Central memory CD8-positive, alpha-beta T cell (primary cell): Measurements from ENCODE around the gene KLKB1.

ENCODE experiments used
- ATAC-seq: fragments of 150-1000 bp; cut with Tn5 transposase; replicated peaks from 2 replicates; pipeline ENCODE4 v1.10.0; 2022; ENCODE audit warnings: mild to moderate bottlenecking, moderate FRiP score, moderate number of reproducible peaks; ENCODE audit not compliant: poor library complexity, severe bottlenecking; ENCODE audit errors: extremely low read depth
- DNase-seq, 2 donors: peaks; one replicate each; pipeline ENCODE4 v3.0.0; 2021; ENCODE audit warnings: low spot score in 2 of 2
- H3K27ac Mint-ChIP-seq: one replicate; pipeline ENCODE4 v1.8.0; 2022; ENCODE audit warnings: low read depth, mild to moderate bottlenecking, moderate library complexity, mixed read lengths
- H3K27me3 Mint-ChIP-seq: one replicate; pipeline ENCODE4 v1.8.0; 2022; ENCODE audit warnings: mixed read lengths
- H3K36me3 Mint-ChIP-seq: one replicate; pipeline ENCODE4 v1.8.0; 2022; ENCODE audit warnings: mild to moderate bottlenecking, moderate library complexity, mixed read lengths; ENCODE audit not compliant: insufficient read depth
- H3K4me1 Mint-ChIP-seq: one replicate; pipeline ENCODE4 v1.8.0; 2022; ENCODE audit warnings: mixed read lengths
- H3K4me3 Mint-ChIP-seq: one replicate; pipeline ENCODE4 v1.8.0; 2022; ENCODE audit warnings: mild to moderate bottlenecking, moderate library complexity, mixed read lengths
- H3K9me3 Mint-ChIP-seq: one replicate; pipeline ENCODE4 v1.8.0; 2022; ENCODE audit warnings: mixed read lengths

KLKB1 gene

DNA sequence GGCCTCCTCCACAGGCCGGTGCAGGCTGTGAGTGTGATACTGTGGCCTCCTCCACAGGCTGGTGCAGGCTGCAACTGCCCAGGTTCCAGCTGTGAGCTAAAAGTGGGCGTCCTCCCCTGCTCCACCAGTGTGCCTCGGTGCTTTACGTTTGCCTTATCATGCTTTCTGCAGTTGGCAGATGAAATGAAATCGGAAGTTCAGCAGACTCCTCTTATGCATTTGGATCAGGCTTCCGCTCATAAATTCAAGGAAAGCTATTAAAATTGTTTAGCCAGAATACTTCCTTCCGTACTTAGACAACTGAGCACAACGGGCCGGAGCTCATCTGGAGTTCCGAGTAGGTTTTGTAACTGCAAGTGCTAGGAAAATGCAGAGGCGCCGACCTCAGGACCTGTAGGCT lies 23.9 kb upstream of the KLKB1 start:
- DNase-seq (no peak), ATAC-seq (no peak)
- Mint-ChIP-seq H3K36me3 (peaks cover 6% of the 10 kb centered on the region), H3K27me3 (no peaks in the 10 kb centered on the region), H3K4me3 (no peak overlapping the region), H3K9me3 (no peaks in the 10 kb centered on the region), H3K4me1 (peaks cover 17% of the 10 kb centered on the region), H3K27ac (peak overlapping the region; percentile 58)

DNA sequence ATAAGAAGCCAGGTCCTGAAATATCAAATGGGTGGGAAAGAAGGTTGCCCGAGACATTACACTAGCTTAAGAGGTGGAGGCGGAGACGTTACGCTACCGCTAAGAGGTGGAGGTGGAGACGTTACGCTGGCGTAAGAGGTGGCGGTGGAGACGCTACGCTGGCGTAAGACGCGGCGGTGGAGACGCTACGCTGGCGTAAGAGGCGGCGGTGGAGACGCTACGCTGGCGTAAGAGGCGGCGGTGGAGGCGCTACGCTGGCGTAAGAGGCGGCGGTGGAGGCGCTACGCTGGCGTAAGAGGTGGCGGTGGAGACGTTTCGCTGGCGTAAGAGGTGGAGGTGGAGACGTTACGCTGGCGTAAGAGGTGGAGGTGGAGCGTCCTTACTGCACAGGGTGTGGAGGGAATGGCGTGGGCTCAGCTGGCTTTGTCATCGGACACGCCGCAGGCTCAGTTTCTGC lies 23.2 kb upstream of the KLKB1 start:
- peaks cover 17% of the 10 kb centered on the region for H3K4me1 Mint-ChIP-seq
- peak overlapping the region; percentile 52 for H3K4me3 Mint-ChIP-seq
- H3K36me3 Mint-ChIP-seq: peaks cover 6% of the 10 kb centered on the region
- peak in 1 of 2 donors; percentile 76 for DNase-seq
- H3K9me3 Mint-ChIP-seq: no peaks in the 10 kb centered on the region
- peak; percentile 77 for ATAC-seq
- H3K27me3 Mint-ChIP-seq: no peaks in the 10 kb centered on the region
- H3K27ac Mint-ChIP-seq: peak overlapping the region; percentile 58

DNA sequence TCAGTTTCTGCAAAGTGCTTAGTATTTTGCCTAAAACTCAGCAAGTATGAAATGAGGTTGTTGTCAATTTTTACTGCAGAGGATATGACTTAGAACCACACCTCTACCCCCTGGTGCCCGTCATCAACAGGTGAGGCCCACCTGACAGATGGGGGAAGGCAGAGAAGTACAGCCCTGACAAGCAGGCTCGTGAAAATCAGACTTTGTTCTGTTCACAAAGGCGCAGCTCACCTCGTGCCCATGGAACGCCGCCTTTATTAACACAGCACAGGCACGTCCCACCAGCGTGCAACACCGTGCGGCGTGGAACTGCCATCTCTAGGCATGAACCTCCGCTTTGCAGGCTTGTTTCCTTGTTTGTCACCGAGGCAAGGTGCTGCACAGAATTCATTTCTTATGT lies 22.6 kb upstream of the KLKB1 start:
- peaks cover 17% of the 10 kb centered on the region for H3K4me1 Mint-ChIP-seq
- no peaks in the 10 kb centered on the region for H3K27me3 Mint-ChIP-seq
- peaks cover 7% of the 10 kb centered on the region for H3K36me3 Mint-ChIP-seq
- peak overlapping the region; percentile 58 for H3K27ac Mint-ChIP-seq
- H3K9me3 Mint-ChIP-seq: peaks cover 4% of the 10 kb centered on the region
- DNase-seq (no peak), ATAC-seq (no peak)
- H3K4me3 Mint-ChIP-seq: peak overlapping the region; percentile 52

DNA sequence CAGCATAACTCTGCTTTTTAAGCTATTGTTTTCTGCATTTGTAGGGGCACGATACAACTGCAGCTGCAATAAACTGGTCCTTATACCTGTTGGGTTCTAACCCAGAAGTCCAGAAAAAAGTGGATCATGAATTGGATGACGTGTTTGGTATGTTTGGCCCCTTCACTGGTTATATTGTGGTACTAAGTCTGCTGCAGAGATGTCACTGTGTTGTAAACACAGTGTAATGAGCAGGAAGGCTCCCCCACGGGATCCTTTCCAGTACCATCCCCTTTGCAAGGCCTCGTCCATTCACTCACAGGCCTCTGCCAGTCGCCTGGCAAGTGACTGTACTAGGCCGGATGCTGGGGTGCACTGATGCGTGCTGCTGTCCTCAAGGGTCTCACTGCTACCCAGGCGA lies 22.2 kb upstream of the KLKB1 start:
- Mint-ChIP-seq H3K4me3 (no peak overlapping the region), H3K27me3 (no peaks in the 10 kb centered on the region)

DNA sequence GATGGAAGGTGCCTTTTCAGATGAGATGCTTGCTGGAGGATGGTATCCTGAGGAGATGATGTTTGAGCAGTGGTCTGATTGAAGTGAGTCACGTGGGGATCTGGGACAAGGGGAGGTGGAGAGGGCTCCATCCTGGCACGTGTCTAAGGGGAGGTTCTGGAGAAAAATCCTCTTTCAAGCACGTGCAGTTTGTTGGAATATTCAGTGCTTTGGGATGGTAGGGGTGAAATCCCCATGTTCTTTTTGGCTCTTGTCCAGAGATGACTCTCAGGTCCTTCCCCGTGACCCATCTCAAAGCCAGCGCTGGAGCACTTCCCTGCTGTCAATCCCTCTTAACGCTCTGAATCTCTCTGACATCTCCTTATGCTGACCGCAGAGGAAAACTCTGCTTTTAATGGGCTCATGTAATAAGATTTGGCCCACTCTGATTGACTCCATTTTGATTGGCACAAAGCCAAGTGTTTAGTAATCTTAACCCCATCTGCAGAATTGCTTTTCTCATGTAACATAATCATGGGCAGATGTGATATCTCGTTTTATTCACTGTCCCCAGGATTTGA lies 10.8 kb upstream of the KLKB1 start:
- Mint-ChIP-seq H3K9me3 (no peaks in the 10 kb centered on the region), H3K27ac (no peak overlapping the region), H3K4me3 (no peak overlapping the region), H3K27me3 (peaks cover 9% of the 10 kb centered on the region), H3K4me1 (no peaks in the 10 kb centered on the region), H3K36me3 (peaks cover 2% of the 10 kb centered on the region)
- DNase-seq (no peak), ATAC-seq (no peak)

More for the DNA sequence above, 22.2 kb upstream of the KLKB1 start:
- no peak for DNase-seq
- no peak for ATAC-seq
- H3K9me3 Mint-ChIP-seq: peaks cover 4% of the 10 kb centered on the region
- H3K27ac Mint-ChIP-seq: no peak overlapping the region
- H3K4me1 Mint-ChIP-seq: peaks cover 17% of the 10 kb centered on the region
- H3K36me3 Mint-ChIP-seq: peaks cover 8% of the 10 kb centered on the region

DNA sequence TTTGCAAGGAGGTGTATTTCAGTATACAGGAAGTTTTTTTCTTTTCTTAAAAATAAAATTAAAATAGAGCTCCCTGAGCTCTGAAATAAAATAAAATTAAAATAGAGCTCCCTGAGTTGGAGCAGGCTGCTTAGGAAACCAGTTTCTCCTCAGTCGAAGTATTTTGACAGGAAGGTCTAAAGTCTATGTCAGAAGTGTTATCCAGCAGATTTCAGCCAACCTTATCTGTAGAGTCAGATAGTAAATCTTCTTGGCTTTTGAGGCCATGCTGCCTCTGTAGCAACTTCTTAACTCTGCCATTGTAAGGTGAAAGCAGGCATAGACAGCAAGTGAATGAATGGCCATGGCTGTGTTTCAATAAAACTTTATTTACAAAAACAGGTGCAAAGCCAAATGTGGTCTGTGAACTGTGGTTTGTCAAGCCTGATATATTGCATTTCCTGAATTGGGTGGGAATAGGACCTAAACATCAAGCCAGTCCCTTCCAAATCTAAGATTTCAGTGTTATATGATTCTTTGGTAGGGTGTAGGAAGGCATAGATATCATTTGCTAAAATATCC lies 9.5 kb upstream of the KLKB1 start:
- no peak overlapping the region for H3K4me3 Mint-ChIP-seq
- DNase-seq (no peak), ATAC-seq (no peak)
- H3K27me3 Mint-ChIP-seq: peaks cover 17% of the 10 kb centered on the region
- H3K9me3 Mint-ChIP-seq: no peaks in the 10 kb centered on the region
- H3K4me1 Mint-ChIP-seq: no peaks in the 10 kb centered on the region
- H3K27ac Mint-ChIP-seq: no peak overlapping the region
- H3K36me3 Mint-ChIP-seq: peaks cover 2% of the 10 kb centered on the region

DNA sequence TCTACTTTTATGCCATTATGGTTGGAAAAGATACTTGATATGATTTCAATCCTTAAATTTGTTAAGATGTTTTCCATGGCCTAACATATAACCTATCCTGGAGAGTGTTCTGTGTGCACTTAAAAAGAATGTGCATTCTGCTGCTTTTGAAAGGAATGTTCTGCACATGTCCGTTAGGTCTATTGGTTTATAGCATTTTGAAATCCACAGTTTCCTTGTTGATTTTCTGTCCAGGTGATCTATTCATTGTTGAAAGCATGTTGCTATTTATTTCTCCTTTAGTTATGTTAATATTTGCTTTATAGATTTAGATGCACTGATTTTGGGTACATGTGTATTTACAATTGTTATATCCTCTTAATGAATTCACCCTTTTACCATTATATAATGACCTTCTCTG lies 5.7 kb upstream of the KLKB1 start:
- Mint-ChIP-seq H3K4me1 (no peaks in the 10 kb centered on the region), H3K27ac (no peak overlapping the region), H3K4me3 (no peak overlapping the region), H3K27me3 (peaks cover 25% of the 10 kb centered on the region), H3K36me3 (no peaks in the 10 kb centered on the region), H3K9me3 (peaks cover 13% of the 10 kb centered on the region)
- DNase-seq: no peak
- ATAC-seq: no peak

DNA sequence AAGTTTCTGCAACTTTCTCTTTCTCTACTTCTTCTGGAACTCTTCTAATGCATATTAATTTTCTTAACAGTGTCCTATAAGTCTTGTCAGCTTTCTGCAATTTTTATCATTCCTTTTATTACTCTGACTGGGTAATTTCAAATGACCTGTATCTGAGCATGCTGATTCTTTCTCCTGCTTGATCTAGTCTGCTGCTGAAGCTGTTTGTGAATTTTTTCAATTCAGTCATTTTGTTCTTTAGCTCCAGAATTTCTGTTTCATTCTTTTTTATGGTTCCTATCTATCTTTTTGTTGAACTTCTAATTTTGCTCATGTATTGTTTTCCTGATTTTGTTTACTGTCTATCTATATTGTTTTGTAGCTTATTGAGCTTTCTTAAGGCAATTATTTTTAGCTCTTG lies 1.5 kb upstream of the KLKB1 start:
- DNase-seq (no peak), ATAC-seq (no peak)
- H3K36me3 Mint-ChIP-seq: no peaks in the 10 kb centered on the region
- H3K9me3 Mint-ChIP-seq: peaks cover 13% of the 10 kb centered on the region
- no peaks in the 10 kb centered on the region for H3K4me1 Mint-ChIP-seq
- no peak overlapping the region for H3K27ac Mint-ChIP-seq
- H3K4me3 Mint-ChIP-seq: no peak overlapping the region
- peaks cover 22% of the 10 kb centered on the region for H3K27me3 Mint-ChIP-seq

DNA sequence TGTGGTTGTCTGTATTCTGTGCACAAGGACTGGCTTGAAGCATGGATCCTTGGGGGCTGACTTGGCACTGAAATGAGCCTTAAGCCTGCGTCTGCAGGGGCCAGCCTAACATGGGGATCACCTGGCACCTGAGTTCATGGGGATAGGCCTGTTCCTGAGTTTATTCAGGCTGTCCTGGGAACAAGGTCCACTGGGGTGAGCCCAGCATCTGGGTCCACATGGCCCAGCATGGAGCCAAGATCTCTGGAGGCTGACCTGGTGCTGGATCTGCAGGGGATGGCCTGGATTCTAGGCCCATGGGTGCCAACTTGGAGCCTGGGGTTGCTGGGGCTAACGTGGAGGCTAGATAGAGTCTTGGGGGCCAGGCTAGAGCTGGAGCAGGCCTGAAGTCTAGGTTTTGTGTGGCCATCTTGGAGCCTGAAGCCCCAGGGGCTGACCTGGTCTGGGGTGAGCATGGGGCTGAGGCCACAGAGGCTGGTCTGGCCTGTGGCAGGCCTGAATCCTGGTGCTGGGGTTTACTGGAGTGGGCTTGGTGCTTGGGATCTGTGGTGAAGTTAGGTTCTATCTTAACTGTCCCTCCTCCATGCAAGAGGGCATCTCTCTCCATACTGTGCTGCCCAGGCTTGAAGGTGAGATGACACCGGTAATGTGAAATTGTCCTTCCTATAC lies 652 bp upstream of the KLKB1 start:
- ATAC-seq (no peak), DNase-seq (no peak)
- no peaks in the 10 kb centered on the region for H3K4me1 Mint-ChIP-seq
- H3K27me3 Mint-ChIP-seq: peaks cover 14% of the 10 kb centered on the region
- H3K4me3 Mint-ChIP-seq: no peak overlapping the region
- no peak overlapping the region for H3K27ac Mint-ChIP-seq
- peaks cover 13% of the 10 kb centered on the region for H3K9me3 Mint-ChIP-seq
- H3K36me3 Mint-ChIP-seq: no peaks in the 10 kb centered on the region

DNA sequence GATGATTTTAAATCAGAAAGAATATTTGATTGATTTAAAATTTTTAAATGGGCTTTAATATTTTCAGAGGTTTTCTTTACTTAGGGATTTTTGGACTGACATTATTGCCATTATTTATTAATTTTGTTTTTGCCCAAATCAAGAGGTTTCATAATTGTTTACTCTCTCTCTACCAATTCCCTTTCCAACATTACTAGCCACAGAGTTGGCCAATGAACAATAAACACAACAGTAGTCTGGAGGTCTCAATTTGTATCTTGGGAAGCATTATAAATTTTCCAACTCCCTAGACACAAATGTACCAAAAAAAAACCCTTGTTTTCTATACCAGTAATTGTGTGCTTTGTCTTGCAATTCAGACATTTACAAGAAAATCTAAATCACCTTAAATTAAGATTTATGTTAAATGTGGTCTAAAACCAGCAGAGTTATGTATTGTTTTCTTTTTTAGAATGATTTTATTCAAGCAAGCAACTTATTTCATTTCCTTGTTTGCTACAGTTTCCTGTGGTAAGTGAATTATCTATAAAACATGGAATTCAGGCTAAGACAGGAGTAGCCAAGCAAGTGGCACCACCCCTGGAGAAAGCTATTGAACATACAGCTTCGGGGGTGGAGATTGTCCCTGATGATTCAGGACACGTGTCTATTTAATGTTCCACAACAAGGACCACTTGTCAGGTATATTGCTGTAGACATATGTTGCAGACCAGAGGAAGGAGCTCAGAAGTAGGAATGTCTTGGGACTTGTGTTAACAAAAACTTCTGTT lies 622 bp downstream of the KLKB1 start:
- no peak for ATAC-seq
- Mint-ChIP-seq H3K27ac (no peak overlapping the region), H3K9me3 (peaks cover 13% of the 10 kb centered on the region), H3K27me3 (peaks cover 7% of the 10 kb centered on the region), H3K4me3 (no peak overlapping the region), H3K4me1 (no peaks in the 10 kb centered on the region), H3K36me3 (no peaks in the 10 kb centered on the region)
- DNase-seq: no peak

DNA sequence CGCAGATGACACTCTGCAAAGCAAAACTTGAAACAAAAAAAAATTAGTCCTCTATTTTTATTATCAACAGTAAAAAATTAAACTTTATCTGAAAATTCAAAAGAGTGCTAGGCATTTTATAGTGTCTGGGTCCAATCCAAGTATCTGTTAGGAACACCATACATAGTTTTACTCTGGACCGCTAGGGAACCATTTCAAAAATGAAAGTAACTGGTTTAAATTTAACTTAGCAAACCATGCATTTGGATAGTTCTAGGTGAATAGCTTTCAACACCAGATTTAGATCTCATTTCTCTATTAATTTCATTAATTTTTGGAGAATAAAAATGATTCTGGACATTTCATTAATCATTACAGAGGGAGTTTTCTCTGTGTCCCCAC lies 1.2 kb downstream of the KLKB1 start:
- Mint-ChIP-seq H3K4me3 (no peak overlapping the region), H3K9me3 (peaks cover 13% of the 10 kb centered on the region), H3K27ac (no peak overlapping the region), H3K4me1 (no peaks in the 10 kb centered on the region), H3K36me3 (no peaks in the 10 kb centered on the region), H3K27me3 (peaks cover 1% of the 10 kb centered on the region)
- no peak for DNase-seq
- ATAC-seq: no peak

DNA sequence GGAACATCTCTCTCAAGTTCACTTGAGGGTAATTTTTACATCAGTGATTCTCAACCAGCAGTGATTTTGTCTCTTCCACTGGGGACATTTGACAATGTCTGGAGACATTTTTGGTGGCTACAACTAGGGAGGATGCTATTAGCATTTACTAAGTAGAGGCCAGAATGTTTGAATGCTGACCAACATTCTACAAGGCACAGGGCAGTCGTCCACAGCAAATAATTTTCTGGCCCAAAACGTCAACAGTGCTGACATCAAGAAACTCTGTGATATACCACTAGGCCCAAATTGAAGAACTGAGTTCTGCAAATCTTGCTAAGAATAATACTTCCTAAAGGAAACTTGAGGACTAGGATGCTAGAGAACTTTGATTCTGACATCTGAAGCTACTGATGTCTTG lies 7.1 kb downstream of the KLKB1 start:
- no peak for ATAC-seq
- DNase-seq: no peak
- no peaks in the 10 kb centered on the region for H3K36me3 Mint-ChIP-seq
- H3K4me3 Mint-ChIP-seq: no peak overlapping the region
- H3K27me3 Mint-ChIP-seq: no peaks in the 10 kb centered on the region
- H3K9me3 Mint-ChIP-seq: no peaks in the 10 kb centered on the region
- H3K4me1 Mint-ChIP-seq: no peaks in the 10 kb centered on the region
- H3K27ac Mint-ChIP-seq: no peak overlapping the region

DNA sequence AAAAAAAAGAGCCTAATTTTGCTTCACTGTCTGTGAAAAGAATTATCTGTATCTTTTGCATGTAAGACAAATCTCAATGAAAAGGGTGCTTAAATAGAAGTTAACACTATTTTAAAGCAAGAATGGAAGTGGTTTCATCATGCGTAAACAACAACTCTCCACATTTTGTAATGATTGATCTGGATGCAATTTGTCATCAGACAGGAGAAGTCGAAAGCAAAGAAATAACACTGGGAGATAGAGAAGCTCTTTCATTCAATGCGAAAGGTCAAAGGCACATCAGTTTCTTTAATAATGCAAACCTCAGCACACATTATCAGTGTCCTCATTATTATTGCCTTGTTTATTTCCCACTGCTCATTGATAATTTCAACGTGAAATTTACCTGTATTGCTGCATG lies 8.8 kb downstream of the KLKB1 start:
- Mint-ChIP-seq H3K9me3 (no peaks in the 10 kb centered on the region), H3K27me3 (no peaks in the 10 kb centered on the region), H3K4me3 (no peak overlapping the region), H3K4me1 (no peaks in the 10 kb centered on the region), H3K36me3 (no peaks in the 10 kb centered on the region), H3K27ac (no peak overlapping the region)
- DNase-seq: no peak
- ATAC-seq: no peak
